Stimulated activated naive B cell treated with anti-CD40 and anti-IgM and Interleukin-4, amounts not matched to agents 10 μg/mL and 1 μg/mL and 100 μg/mL, for 72 hours (primary cell): ENCODE measurements around the gene FJX1.

ENCODE experiments used
- ATAC-seq, 2 donors: fragments of 150-1000 bp; cut with Tn5 transposase; replicated peaks; 2 replicates each; pipeline ENCODE4 v1.10.0; 2021; ENCODE audit warnings: moderate library complexity in 1 of 2
- DNase-seq: peaks from one replicate; pipeline ENCODE4 v3.0.0; 2021
- H3K27ac Mint-ChIP-seq: one replicate; pipeline ENCODE4 v1.8.0; 2022; ENCODE audit warnings: mild to moderate bottlenecking, mixed read lengths
- H3K27me3 Mint-ChIP-seq, 2 donors: one replicate each; pipeline ENCODE4 v1.8.0; 2022; ENCODE audit warnings: mixed read lengths in 2 of 2
- H3K36me3 Mint-ChIP-seq, 2 donors: one replicate each; pipeline ENCODE4 v1.8.0; 2022; ENCODE audit warnings: mixed read lengths in 2 of 2, mild to moderate bottlenecking in 1 of 2
- H3K4me1 Mint-ChIP-seq, 2 donors: one replicate each; pipeline ENCODE4 v1.8.0; 2022; ENCODE audit warnings: mixed read lengths in 2 of 2, mild to moderate bottlenecking in 1 of 2
- H3K4me3 Mint-ChIP-seq, 2 donors: one replicate each; pipeline ENCODE4 v1.8.0; 2022; ENCODE audit warnings: mild to moderate bottlenecking in 2 of 2, mixed read lengths in 2 of 2, moderate library complexity in 1 of 2
- H3K9me3 Mint-ChIP-seq, 2 donors: one replicate each; pipeline ENCODE4 v1.8.0; 2022; ENCODE audit warnings: mixed read lengths in 2 of 2, mild to moderate bottlenecking in 1 of 2

FJX1 gene

DNA sequence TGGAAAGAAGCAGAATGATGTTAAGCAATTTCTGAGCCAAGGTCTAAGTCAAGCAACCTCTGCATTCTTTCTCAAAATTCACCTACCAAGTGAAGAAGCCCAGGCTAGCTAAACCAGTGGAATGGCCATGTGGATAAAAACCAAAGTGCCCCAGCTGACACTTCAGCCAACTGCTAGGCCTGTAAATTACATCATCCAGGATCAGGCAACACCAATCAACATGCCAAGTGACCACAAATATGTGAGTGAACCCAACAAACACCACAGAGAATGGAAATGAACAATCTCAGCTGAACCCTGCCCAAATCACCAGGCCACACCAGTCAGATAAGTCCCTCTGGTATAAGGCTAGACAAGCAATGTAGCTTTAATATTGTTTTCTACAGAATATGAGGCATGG, 25.1 kb upstream of the FJX1 start:
- Mint-ChIP-seq H3K27ac (no peak overlapping the region), H3K4me3 (no peak overlapping the region), H3K4me1 (peaks cover under 1 to 2% of the 10 kb centered on the region in 2 donors), H3K36me3 (no peaks in the 10 kb centered on the region), H3K27me3 (peaks cover 28 to 47% of the 10 kb centered on the region in 2 donors), H3K9me3 (peaks cover 0 to 5% of the 10 kb centered on the region in 2 donors)
- DNase-seq (no peak), ATAC-seq (no peak)

GRCh38 chr11:35594680-35595079, 23.6 kb upstream of the FJX1 start:
- H3K4me1 Mint-ChIP-seq, result peaks cover 6 to 11% of the 10 kb centered on the region in 2 donors
- H3K36me3 Mint-ChIP-seq, result no peaks in the 10 kb centered on the region
- H3K4me3 Mint-ChIP-seq, result no peak overlapping the region
- peaks cover 0 to 5% of the 10 kb centered on the region in 2 donors for H3K9me3 Mint-ChIP-seq
- peaks cover 20 to 39% of the 10 kb centered on the region in 2 donors for H3K27me3 Mint-ChIP-seq
- ATAC-seq, result no peak
- no peak overlapping the region for H3K27ac Mint-ChIP-seq
- DNase-seq, result no peak

DNA sequence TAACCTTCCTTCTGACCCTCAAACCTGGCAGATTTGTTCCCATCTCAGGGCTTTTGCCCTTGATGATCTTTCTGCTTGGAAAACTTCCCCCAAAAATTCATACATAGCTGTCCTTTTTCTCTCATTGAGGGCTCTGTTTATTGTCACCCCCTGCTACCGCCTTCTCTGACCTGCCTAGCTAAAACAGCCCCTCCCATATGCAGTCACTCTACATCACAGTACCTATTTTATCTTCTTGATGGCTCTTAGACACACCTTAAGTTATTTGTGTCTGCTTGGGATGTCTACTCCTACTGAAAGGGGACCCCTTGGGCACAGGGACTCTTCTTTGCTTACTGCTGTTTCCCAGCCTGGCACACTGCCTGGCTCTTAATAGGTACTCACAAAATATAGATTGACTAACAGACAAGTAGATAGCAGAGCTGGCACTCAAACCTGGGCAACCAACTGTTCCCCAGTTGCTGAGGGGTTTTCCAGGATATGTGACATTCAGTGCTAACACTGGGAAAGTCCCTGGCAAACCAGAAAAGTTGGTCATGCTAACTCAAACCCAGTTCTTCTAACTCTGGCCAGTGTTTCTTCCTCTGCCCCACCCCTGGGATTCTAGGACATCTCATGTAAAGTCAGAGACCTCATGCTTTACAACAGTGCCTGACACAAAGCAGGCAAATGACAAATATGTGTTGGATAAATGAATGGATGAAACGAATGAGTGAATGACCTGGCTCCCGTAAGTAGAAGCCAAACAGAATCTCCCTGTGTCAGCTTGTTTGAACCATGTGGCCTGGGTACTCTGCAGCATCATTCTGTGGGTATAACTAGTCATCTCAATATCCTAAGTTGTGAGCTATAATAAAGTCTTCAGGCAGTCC, 19.8 kb upstream of the FJX1 start:
- Mint-ChIP-seq H3K27ac (no peak overlapping the region), H3K4me1 (peaks cover 6 to 11% of the 10 kb centered on the region in 2 donors), H3K27me3 (peaks cover 28 to 47% of the 10 kb centered on the region in 2 donors), H3K4me3 (no peak overlapping the region), H3K9me3 (peaks cover 0 to 5% of the 10 kb centered on the region in 2 donors), H3K36me3 (no peaks in the 10 kb centered on the region)
- DNase-seq, result peak; percentile 10
- ATAC-seq, result peak; percentile 63 to 90

GRCh38 chr11:35600331-35600838, 17.9 kb upstream of the FJX1 start:
- ATAC-seq, result no peak
- Mint-ChIP-seq H3K27ac (no peak overlapping the region), H3K9me3 (peaks cover 0 to 5% of the 10 kb centered on the region in 2 donors), H3K36me3 (no peaks in the 10 kb centered on the region), H3K27me3 (peaks cover 29 to 42% of the 10 kb centered on the region in 2 donors), H3K4me3 (no peak overlapping the region), H3K4me1 (peaks cover 6 to 11% of the 10 kb centered on the region in 2 donors)
- DNase-seq, result no peak

- ATAC-seq, result no peak
- Mint-ChIP-seq H3K4me1 (peaks cover 6 to 11% of the 10 kb centered on the region in 2 donors), H3K36me3 (no peaks in the 10 kb centered on the region), H3K27me3 (peaks cover 30 to 43% of the 10 kb centered on the region in 2 donors), H3K4me3 (no peak overlapping the region), H3K9me3 (no peaks in the 10 kb centered on the region), H3K27ac (no peak overlapping the region)
- DNase-seq, result no peak
These were observed 16.0 kb upstream of the FJX1 start for GRCh38 chr11:35602160-35602793.

DNA sequence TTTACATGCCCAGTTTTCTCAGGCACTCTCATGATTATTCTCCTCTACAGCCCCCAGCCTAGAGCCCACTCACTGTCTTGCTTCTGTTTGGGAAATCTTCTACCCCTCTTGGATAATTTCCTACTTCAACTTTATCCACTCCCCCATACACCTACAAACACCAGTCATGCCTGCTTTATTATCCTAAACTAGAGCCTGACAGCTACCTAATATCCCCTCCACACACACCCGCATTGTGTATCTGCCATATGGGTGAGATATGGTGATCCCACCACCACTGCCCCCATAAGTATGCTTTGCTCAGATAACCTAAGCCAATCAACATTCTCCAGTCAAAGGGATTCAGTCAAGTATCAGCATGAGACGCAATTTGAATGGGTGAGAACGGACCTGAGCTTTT, 15.3 kb upstream of the FJX1 start:
- Mint-ChIP-seq H3K27ac (no peak overlapping the region), H3K36me3 (no peaks in the 10 kb centered on the region), H3K27me3 (peaks cover 26 to 43% of the 10 kb centered on the region in 2 donors), H3K9me3 (no peaks in the 10 kb centered on the region), H3K4me1 (peaks cover 6 to 10% of the 10 kb centered on the region in 2 donors), H3K4me3 (no peak overlapping the region)
- DNase-seq (no peak), ATAC-seq (no peak)

DNA sequence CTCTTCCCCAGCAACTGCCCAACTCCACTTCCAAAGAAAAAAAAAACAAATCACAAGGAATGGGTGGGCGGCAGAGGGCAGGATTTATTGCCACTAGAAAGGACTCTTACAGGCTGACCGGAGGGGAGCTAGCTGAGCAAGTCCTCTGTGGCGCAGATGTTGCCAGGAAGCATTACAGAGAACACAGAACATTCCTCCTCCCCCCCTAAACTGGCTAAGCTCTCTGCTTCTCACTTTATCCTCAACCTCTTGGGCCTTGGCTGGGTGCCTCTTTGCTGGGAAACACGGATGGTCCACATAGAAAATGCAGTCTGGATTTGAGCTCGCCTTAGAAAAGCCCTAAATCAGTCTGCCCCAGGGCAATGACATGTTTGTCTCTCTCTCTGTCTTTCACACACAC, 12.6 kb upstream of the FJX1 start:
- DNase-seq, result no peak
- no peak overlapping the region for H3K4me3 Mint-ChIP-seq
- no peak for ATAC-seq
- H3K27me3 Mint-ChIP-seq, result peaks cover 37 to 51% of the 10 kb centered on the region in 2 donors
- no peaks in the 10 kb centered on the region for H3K4me1 Mint-ChIP-seq
- no peak overlapping the region for H3K27ac Mint-ChIP-seq
- H3K9me3 Mint-ChIP-seq, result no peaks in the 10 kb centered on the region
- H3K36me3 Mint-ChIP-seq, result no peaks in the 10 kb centered on the region

DNA sequence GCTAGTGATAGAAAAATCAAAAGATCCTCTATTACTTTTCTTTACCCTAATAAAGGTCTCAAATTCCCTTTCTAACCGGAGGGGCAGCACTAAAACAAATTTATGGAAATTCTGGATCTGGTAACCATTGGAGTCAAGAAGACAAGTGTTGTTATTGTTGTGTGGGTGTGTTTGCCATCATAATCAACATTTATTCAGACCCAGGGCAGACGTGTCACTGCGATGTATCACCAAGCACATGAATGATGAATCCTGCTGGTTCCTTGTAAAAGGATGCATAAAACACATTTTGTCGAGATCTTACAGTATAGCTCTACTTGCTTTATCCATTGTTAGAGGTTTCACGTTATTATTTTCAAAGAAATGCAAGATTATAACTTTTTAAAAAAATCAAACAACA, 12.1 kb upstream of the FJX1 start:
- Mint-ChIP-seq H3K9me3 (no peaks in the 10 kb centered on the region), H3K4me1 (no peaks in the 10 kb centered on the region), H3K27me3 (peaks cover 42 to 51% of the 10 kb centered on the region in 2 donors), H3K27ac (no peak overlapping the region), H3K4me3 (no peak overlapping the region), H3K36me3 (no peaks in the 10 kb centered on the region)
- no peak for DNase-seq
- no peak for ATAC-seq

- peaks cover 42 to 54% of the 10 kb centered on the region in 2 donors for H3K27me3 Mint-ChIP-seq
- ATAC-seq, result no peak
- H3K27ac Mint-ChIP-seq, result no peak overlapping the region
These were observed 9.8 kb upstream of the FJX1 start for GRCh38 chr11:35608502-35608901.

GRCh38 chr11:35609656-35610055, 8.6 kb upstream of the FJX1 start:
- H3K27me3 Mint-ChIP-seq, result peaks cover 38 to 60% of the 10 kb centered on the region in 2 donors
- H3K36me3 Mint-ChIP-seq, result no peaks in the 10 kb centered on the region
- ATAC-seq (no peak), DNase-seq (no peak)
- no peaks in the 10 kb centered on the region for H3K9me3 Mint-ChIP-seq
- no peaks in the 10 kb centered on the region for H3K4me1 Mint-ChIP-seq
- no peak overlapping the region for H3K4me3 Mint-ChIP-seq
- H3K27ac Mint-ChIP-seq, result no peak overlapping the region

More at GRCh38 chr11:35608502-35608901, 9.8 kb upstream of the FJX1 start:
- no peaks in the 10 kb centered on the region for H3K4me1 Mint-ChIP-seq
- no peak overlapping the region for H3K4me3 Mint-ChIP-seq
- H3K9me3 Mint-ChIP-seq, result no peaks in the 10 kb centered on the region
- no peaks in the 10 kb centered on the region for H3K36me3 Mint-ChIP-seq
- no peak for DNase-seq

DNA sequence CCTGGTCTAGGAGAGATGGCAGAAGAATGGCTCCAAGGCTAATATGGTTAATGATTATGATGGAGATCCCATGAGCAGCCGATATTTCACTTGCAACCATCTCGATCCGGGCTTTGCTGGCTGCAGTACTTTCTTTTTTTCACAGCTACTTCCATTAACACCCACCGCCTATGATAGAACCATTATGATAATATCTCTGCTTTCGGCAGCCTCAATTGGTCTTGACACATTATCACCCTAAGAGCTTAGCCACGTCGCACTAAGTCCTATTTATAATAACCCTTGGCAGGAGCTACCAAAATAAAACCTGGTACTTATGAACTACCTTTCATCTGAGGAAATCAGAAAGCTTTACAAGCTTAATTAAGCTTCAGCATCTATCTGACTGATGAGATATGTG, 7.6 kb upstream of the FJX1 start:
- DNase-seq, result no peak
- Mint-ChIP-seq H3K4me1 (no peaks in the 10 kb centered on the region), H3K36me3 (no peaks in the 10 kb centered on the region), H3K27me3 (peaks cover 40 to 65% of the 10 kb centered on the region in 2 donors), H3K4me3 (no peak overlapping the region), H3K27ac (no peak overlapping the region), H3K9me3 (no peaks in the 10 kb centered on the region)
- ATAC-seq, result no peak

DNA sequence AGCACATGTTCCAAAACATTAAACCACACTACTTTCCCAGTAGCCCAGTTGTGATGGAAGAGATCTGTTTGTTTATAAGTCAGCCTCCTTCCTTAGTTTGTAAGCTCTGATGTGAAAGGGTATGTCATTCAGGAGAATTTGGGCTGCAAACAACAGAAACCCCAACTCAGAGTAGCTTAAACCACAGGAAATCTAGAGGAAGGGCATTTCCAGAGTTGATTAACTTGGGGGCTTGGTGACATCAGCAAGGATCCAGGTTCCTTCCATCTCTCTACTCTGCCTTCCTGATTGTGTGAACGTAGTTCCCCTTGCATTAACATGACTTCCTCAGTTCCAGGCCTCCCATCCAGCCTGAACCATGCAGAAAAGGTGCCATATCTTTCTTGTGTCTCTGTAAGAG, 6.5 kb upstream of the FJX1 start:
- Mint-ChIP-seq H3K36me3 (no peaks in the 10 kb centered on the region), H3K4me3 (no peak overlapping the region), H3K4me1 (no peaks in the 10 kb centered on the region), H3K9me3 (no peaks in the 10 kb centered on the region), H3K27me3 (peaks cover 40 to 60% of the 10 kb centered on the region in 2 donors), H3K27ac (no peak overlapping the region)
- ATAC-seq, result no peak
- no peak for DNase-seq

GRCh38 chr11:35614939-35615569, 3.2 kb upstream of the FJX1 start:
- H3K4me3 Mint-ChIP-seq, result no peak overlapping the region
- ATAC-seq, result no peak
- H3K36me3 Mint-ChIP-seq, result no peaks in the 10 kb centered on the region
- no peak overlapping the region for H3K27ac Mint-ChIP-seq
- H3K9me3 Mint-ChIP-seq, result no peaks in the 10 kb centered on the region
- DNase-seq, result no peak
- H3K27me3 Mint-ChIP-seq, result peaks cover 38 to 44% of the 10 kb centered on the region in 2 donors
- peaks cover 8 to 12% of the 10 kb centered on the region in 2 donors for H3K4me1 Mint-ChIP-seq
